ENCODE measurements around the gene SLC4A1.

- TF ChIP-seq, protein P1, sequence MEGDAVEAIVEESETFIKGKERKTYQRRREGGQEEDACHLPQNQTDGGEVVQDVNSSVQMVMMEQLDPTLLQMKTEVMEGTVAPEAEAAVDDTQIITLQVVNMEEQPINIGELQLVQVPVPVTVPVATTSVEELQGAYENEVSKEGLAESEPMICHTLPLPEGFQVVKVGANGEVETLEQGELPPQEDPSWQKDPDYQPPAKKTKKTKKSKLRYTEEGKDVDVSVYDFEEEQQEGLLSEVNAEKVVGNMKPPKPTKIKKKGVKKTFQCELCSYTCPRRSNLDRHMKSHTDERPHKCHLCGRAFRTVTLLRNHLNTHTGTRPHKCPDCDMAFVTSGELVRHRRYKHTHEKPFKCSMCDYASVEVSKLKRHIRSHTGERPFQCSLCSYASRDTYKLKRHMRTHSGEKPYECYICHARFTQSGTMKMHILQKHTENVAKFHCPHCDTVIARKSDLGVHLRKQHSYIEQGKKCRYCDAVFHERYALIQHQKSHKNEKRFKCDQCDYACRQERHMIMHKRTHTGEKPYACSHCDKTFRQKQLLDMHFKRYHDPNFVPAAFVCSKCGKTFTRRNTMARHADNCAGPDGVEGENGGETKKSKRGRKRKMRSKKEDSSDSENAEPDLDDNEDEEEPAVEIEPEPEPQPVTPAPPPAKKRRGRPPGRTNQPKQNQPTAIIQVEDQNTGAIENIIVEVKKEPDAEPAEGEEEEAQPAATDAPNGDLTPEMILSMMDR (IDR thresholded peaks at IDR 0.05), result no peak
- TF ChIP-seq POLR2A (IDR thresholded peaks at IDR 0.05) (no peak), POLR2AphosphoS5 (IDR thresholded peaks at IDR 0.05) (no peak), EP300 (IDR thresholded peaks at IDR 0.05) (no peak)
Measured at GRCh38 chr17:44312396-44313104, 44.6 kb upstream of the SLC4A1 start.

Measured in upper lobe of left lung (tissue), 4 donors.